Mucosa of gallbladder (tissue), 1 donor: Measurements from ENCODE around the gene GLTP. TPM values are rescaled to one million over a fixed set of nuclear protein-coding genes. Genes with fewer than 3 reads are reported as not detected.
"Not testable (repeated sequence)": the region's sequence is repeated elsewhere in the genome, so short reads cannot be mapped to it uniquely, and the experiment has no call there.

ENCODE experiments used
- DNase-seq: peaks from one replicate; pipeline ENCODE4 v3.0.0-alpha.2; 2020; ENCODE audit warnings: low spot score
- total RNA-seq: library from RNA; stranded (reverse); gene quantifications from one replicate; pipeline ENCODE4 v1.2.1, GENCODE V29; 2021
- donor health status: DM: no; HTN: no; CAD: no.

Gene GLTP
- total RNA-seq, 1 donor from 2014 or later, result 28.2 TPM

- DNase-seq, result no peak
Measured at GRCh38 chr12:109902891-109903418, 22.6 kb upstream of the GLTP start.

- DNase-seq, result no peak
Measured at GRCh38 chr12:109900752-109901580, 20.6 kb upstream of the GLTP start.

- peak; percentile 90 for DNase-seq
Measured at GRCh38 chr12:109899783-109900751, 19.7 kb upstream of the GLTP start, which contains the start of gene TCHP. TSS of gene TCHP (plus strand) at chr12:109900274. CDS start at chr12:109903027, 2,753 bp downstream.

GRCh38 chr12:109899345-109899744 is 19.0 kb upstream of the GLTP start:
- not testable (repeated sequence) for DNase-seq

GRCh38 chr12:109897029-109897428 is 16.7 kb upstream of the GLTP start:
- DNase-seq, result no peak

GRCh38 chr12:109896188-109896587 is 15.8 kb upstream of the GLTP start:
- no peak for DNase-seq

GRCh38 chr12:109894939-109895338 is 14.6 kb upstream of the GLTP start:
- no peak for DNase-seq

- DNase-seq, result no peak
Measured at GRCh38 chr12:109893261-109893995, 13.1 kb upstream of the GLTP start.

- DNase-seq, result no peak
Measured at GRCh38 chr12:109892748-109893147, 12.4 kb upstream of the GLTP start.

GRCh38 chr12:109892165-109892715 is 11.9 kb upstream of the GLTP start:
- DNase-seq, result no peak

GRCh38 chr12:109891731-109892130 is 11.4 kb upstream of the GLTP start:
- DNase-seq, result not testable (repeated sequence)

- DNase-seq, result no peak
Measured at GRCh38 chr12:109890620-109891170, 10.4 kb upstream of the GLTP start.

- no peak for DNase-seq
Measured at GRCh38 chr12:109888179-109889020, 8.1 kb upstream of the GLTP start.

- DNase-seq, result no peak
Measured at GRCh38 chr12:109885616-109886015, 5.3 kb upstream of the GLTP start.

- no peak for DNase-seq
Measured at GRCh38 chr12:109883461-109883860, 3.1 kb upstream of the GLTP start.

- DNase-seq, result no peak
Measured at GRCh38 chr12:109881752-109882151, 1.4 kb upstream of the GLTP start.

GRCh38 chr12:109880938-109881337 is 597 bp upstream of the GLTP start:
- DNase-seq, result no peak

GRCh38 chr12:109879351-109880042 is 844 bp downstream of the GLTP start:
- DNase-seq, result no peak

- no peak for DNase-seq
Measured at GRCh38 chr12:109878749-109879148, 1.6 kb downstream of the GLTP start.
